H9 (cell line): Measurements from ENCODE around the gene RNASE7. TPM values are rescaled to one million over a fixed set of nuclear protein-coding genes. Genes with fewer than 3 reads are reported as not detected.

Experiments used
- DNase-seq: peaks from one replicate; pipeline ENCODE4 v3.0.0-alpha.2; 2017
- H2AFZ ChIP-seq: one replicate; pipeline ENCODE4 v1.6.1; 2013; ENCODE audit warnings: mild to moderate bottlenecking, low read length, control low read depth, moderate library complexity
- H2AK5ac ChIP-seq: 2 replicates; pipeline ENCODE4 v1.6.1; 2013; ENCODE audit warnings: low read length, control low read depth, mixed read lengths; ENCODE audit not compliant: insufficient read length
- H2BK120ac ChIP-seq: one replicate; pipeline ENCODE4 v1.6.1; 2013; ENCODE audit warnings: low read depth, mild to moderate bottlenecking, low read length, control low read depth, inconsistent platforms; ENCODE audit not compliant: poor library complexity, severe bottlenecking
- H2BK12ac ChIP-seq: 2 replicates; pipeline ENCODE4 v1.6.1; 2013; ENCODE audit warnings: low read length, control low read depth, mixed read lengths, low read depth; ENCODE audit not compliant: insufficient read length
- H2BK15ac ChIP-seq: 2 replicates; pipeline ENCODE4 v1.6.1; 2013; ENCODE audit warnings: low read depth, low read length, control low read depth
- H2BK20ac ChIP-seq: one replicate; pipeline ENCODE4 v1.6.1; 2013; ENCODE audit warnings: low read depth, mild to moderate bottlenecking, low read length, control low read depth, inconsistent platforms; ENCODE audit not compliant: poor library complexity, severe bottlenecking
- H2BK5ac ChIP-seq: 2 replicates; pipeline ENCODE4 v1.6.1; 2013; ENCODE audit warnings: low read length, control low read depth, mixed read lengths; ENCODE audit not compliant: insufficient read length
- H3K14ac ChIP-seq: 2 replicates; pipeline ENCODE4 v1.6.1; 2013; ENCODE audit warnings: low read length, control low read depth; ENCODE audit not compliant: insufficient read depth
- H3K18ac ChIP-seq: 2 replicates; pipeline ENCODE4 v1.6.1; 2013; ENCODE audit warnings: low read depth, mild to moderate bottlenecking, mixed read lengths, low read length, control low read depth; ENCODE audit not compliant: insufficient read length
- H3K23ac ChIP-seq: 2 replicates; pipeline ENCODE4 v1.6.1; 2013; ENCODE audit warnings: low read length, control low read depth, mixed read lengths, low read depth; ENCODE audit not compliant: insufficient read length
- H3K23me2 ChIP-seq: 2 replicates; pipeline ENCODE4 v1.6.1; 2013; ENCODE audit warnings: low read depth, mild to moderate bottlenecking, mixed read lengths, low read length, control low read depth; ENCODE audit not compliant: insufficient read length, poor library complexity, severe bottlenecking
- H3K27ac ChIP-seq: 2 replicates; pipeline ENCODE4 v1.5.1; 2013; ENCODE audit warnings: low read length, control low read depth, mixed read lengths, low read depth; ENCODE audit not compliant: insufficient read length
- H3K27me3 ChIP-seq: 2 replicates; pipeline ENCODE4 v1.6.1; 2013; ENCODE audit warnings: low read length, control low read depth, inconsistent platforms; ENCODE audit not compliant: insufficient read depth
- H3K4ac ChIP-seq: 2 replicates; pipeline ENCODE4 v1.6.1; 2013; ENCODE audit warnings: low read depth, mild to moderate bottlenecking, control low read depth, inconsistent platforms, low read length, moderate library complexity
- H3K4me1 ChIP-seq: 2 replicates; pipeline ENCODE4 v1.6.1; 2013; ENCODE audit warnings: low read length, control low read depth, inconsistent platforms; ENCODE audit not compliant: insufficient read depth
- H3K4me2 ChIP-seq: 2 replicates; pipeline ENCODE4 v1.6.1; 2013; ENCODE audit warnings: low read length, control low read depth, mixed read lengths; ENCODE audit not compliant: insufficient read length, insufficient read depth
- H3K56ac ChIP-seq: 2 replicates; pipeline ENCODE4 v1.6.1; 2013; ENCODE audit warnings: low read depth, mild to moderate bottlenecking, mixed read lengths, low read length, control low read depth; ENCODE audit not compliant: insufficient read length
- H3K79me1 ChIP-seq: 2 replicates; pipeline ENCODE4 v1.6.1; 2013; ENCODE audit warnings: low read depth, mild to moderate bottlenecking, moderate library complexity, low read length, control low read depth, inconsistent platforms; ENCODE audit not compliant: insufficient read depth, poor library complexity, severe bottlenecking
- H3K79me2 ChIP-seq: 2 replicates; pipeline ENCODE4 v1.6.1; 2013; ENCODE audit warnings: low read length, control low read depth, inconsistent platforms; ENCODE audit not compliant: insufficient read depth
- H3K9ac ChIP-seq: 2 replicates; pipeline ENCODE4 v1.6.1; 2013; ENCODE audit warnings: low read length, control low read depth, mixed read lengths; ENCODE audit not compliant: insufficient read length; ENCODE audit errors: extremely low read depth
- H3K9me3 ChIP-seq: one replicate; pipeline ENCODE4 v1.6.1; 2013; ENCODE audit warnings: low read depth, low read length, inconsistent platforms; ENCODE audit not compliant: control insufficient read depth
- H3T11ph ChIP-seq: one replicate; pipeline ENCODE4 v1.6.1; 2013; ENCODE audit warnings: mild to moderate bottlenecking, low read length, control low read depth, inconsistent platforms
- H4K20me1 ChIP-seq: one replicate; pipeline ENCODE4 v1.6.1; 2013; ENCODE audit not compliant: control insufficient read depth, insufficient read length, insufficient read depth
- H4K5ac ChIP-seq: 2 replicates; pipeline ENCODE4 v1.6.1; 2013; ENCODE audit warnings: low read depth, mild to moderate bottlenecking, mixed read lengths, low read length, control low read depth; ENCODE audit not compliant: insufficient read length
- H4K8ac ChIP-seq: replicated peaks from 2 replicates; pipeline ENCODE4 v1.6.1; 2013; ENCODE audit warnings: low read length, control low read depth, mixed read lengths, low read depth; ENCODE audit not compliant: insufficient read length
- H4K91ac ChIP-seq: 2 replicates; pipeline ENCODE4 v1.6.1; 2013; ENCODE audit warnings: low read depth, mild to moderate bottlenecking, moderate library complexity, mixed read lengths, low read length, control low read depth; ENCODE audit not compliant: insufficient read length
- H3K27ac Mint-ChIP-seq, 3 experiments: 2 replicates in 2 of 3; 3 replicates in 1 of 3; pipeline ENCODE4 v1.8.0; 2020 to 2021; ENCODE audit warnings: mixed read lengths in 3 of 3, mild to moderate bottlenecking in 1 of 3, moderate library complexity in 1 of 3
- H3K27me3 Mint-ChIP-seq: 2 replicates; pipeline ENCODE4 v1.8.0; 2021; ENCODE audit warnings: low read depth, mild to moderate bottlenecking, moderate library complexity, mixed read lengths
- H3K36me3 Mint-ChIP-seq, 3 experiments: 2 replicates in 2 of 3; 3 replicates in 1 of 3; pipeline ENCODE4 v1.8.0; 2020 to 2021; ENCODE audit warnings: low read depth in 3 of 3, mixed read lengths in 3 of 3; ENCODE audit not compliant: insufficient read depth in 1 of 3
- H3K4me1 Mint-ChIP-seq, 2 experiments: 2 replicates each; pipeline ENCODE4 v1.8.0; 2020; ENCODE audit warnings: mixed read lengths in 2 of 2
- H3K4me3 Mint-ChIP-seq, 2 experiments: 2 replicates in 1 of 2; 3 replicates in 1 of 2; pipeline ENCODE4 v1.8.0; 2020 to 2021; ENCODE audit warnings: mild to moderate bottlenecking in 2 of 2, mixed read lengths in 2 of 2, moderate library complexity in 1 of 2
- H3K9me3 Mint-ChIP-seq, 2 experiments: 2 replicates in 1 of 2; 3 replicates in 1 of 2; pipeline ENCODE4 v1.8.0; 2020; ENCODE audit warnings: mild to moderate bottlenecking in 2 of 2, mixed read lengths in 2 of 2, moderate library complexity in 1 of 2
- CTCF ChIP-seq: fragments of 200-600 bp; sonication (generic); conservative IDR thresholded peaks from 3 replicates; pipeline ENCODE4 v1.8.0; 2021; ENCODE audit warnings: antibody characterized with exemption, mild to moderate bottlenecking
- WGBS: extraction: QIAGEN DNeasy Blood & Tissue Kit; methylation state at CpG from one replicate; pipeline ENCODE4 v1.1.7; 2013; ENCODE audit warnings: missing lambda C conversion rate, low lambda C conversion rate, mixed read lengths; ENCODE audit not compliant: insufficient read length; ENCODE audit errors: extremely low coverage; 5-methylcytosine and 5-hydroxymethylcytosine counted together
- total RNA-seq: library from RNA; stranded (reverse); gene quantifications from 2 replicates; pipeline ENCODE4 v1.2.1, GENCODE V29; 2021

RNASE7 gene
- total RNA-seq, 1 experiment from 2014 or later: not detected

- Histone ChIP-seq H3K27me3 (no peaks in the 10 kb centered on the region; the same call in 1 of the 2 replicates), H2AK5ac (no peak overlapping the region), H3K4ac (no peak overlapping the region), H2BK15ac (no peak overlapping the region), H3K9ac (no peak overlapping the region), H3K27ac (no peak overlapping the region), H2BK5ac (no peak overlapping the region), H3K4me2 (no peak overlapping the region), H3K9me3 (no peaks in the 10 kb centered on the region), H3K14ac (no peak overlapping the region), H2BK20ac (no peak overlapping the region), H3K18ac (no peak overlapping the region), H4K5ac (no peak overlapping the region), H2AFZ (no peak overlapping the region), H3K23ac (no peak overlapping the region), H4K8ac (no peak overlapping the region), H2BK12ac (no peak overlapping the region), H3K79me2 (no peaks in the 10 kb centered on the region), H2BK120ac (no peak overlapping the region), H4K20me1 (no peaks in the 10 kb centered on the region), H3K56ac (no peak overlapping the region), H3T11ph (no peak overlapping the region), H4K91ac (no peak overlapping the region), H3K4me1 (peaks cover 4% of the 10 kb centered on the region; the same call in 1 of the 2 replicates), H3K23me2 (peaks cover under 1% of the 10 kb centered on the region), H3K79me1 (no peaks in the 10 kb centered on the region)
- no peak for TF ChIP-seq CTCF
- Mint-ChIP-seq H3K27me3 (peaks cover 62% of the 10 kb centered on the region), H3K27ac (no peak overlapping the region), H3K4me1 (peaks cover 14 to 15% of the 10 kb centered on the region in 2 experiments), H3K9me3 (no peaks in the 10 kb centered on the region), H3K4me3 (no peak overlapping the region), H3K36me3 (no peaks in the 10 kb centered on the region)
- WGBS: no CpG with 5 or more reads among the region's 12 CpGs
- no peak for DNase-seq
Observed at GRCh38 chr14:21030531-21030930, 11.6 kb upstream of the RNASE7 start.
